GM10847 (cell line): ENCODE measurements around the gene ULK1.

ENCODE experiments used
- POLR2A ChIP-seq: IDR thresholded peaks from 2 replicates; pipeline ENCODE4 v1.6.1; 2011; ENCODE audit not compliant: insufficient read length; ENCODE audit errors: extremely low read depth

The ULK1 gene

DNA sequence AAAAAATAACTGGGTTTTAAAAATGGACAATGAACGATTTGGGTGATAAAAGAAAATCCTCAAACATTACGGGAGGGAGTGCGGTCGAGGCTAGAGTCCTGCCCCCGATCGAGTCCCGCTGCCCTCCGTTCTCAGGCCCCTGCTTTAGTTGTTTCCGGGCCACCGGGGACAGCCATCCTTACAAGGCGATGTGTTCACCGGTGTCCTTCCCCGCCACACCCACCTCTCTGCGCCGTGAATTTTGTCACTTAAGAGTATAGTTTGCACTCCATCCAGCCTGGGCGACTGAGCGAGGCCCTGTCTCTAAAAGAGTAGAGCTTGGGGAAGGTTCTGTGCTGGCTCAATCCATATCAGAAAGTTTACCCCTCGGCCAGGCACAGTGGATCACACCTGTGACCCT lies 2.9 kb downstream of the ULK1 start:
- TF ChIP-seq POLR2A = no peak

DNA sequence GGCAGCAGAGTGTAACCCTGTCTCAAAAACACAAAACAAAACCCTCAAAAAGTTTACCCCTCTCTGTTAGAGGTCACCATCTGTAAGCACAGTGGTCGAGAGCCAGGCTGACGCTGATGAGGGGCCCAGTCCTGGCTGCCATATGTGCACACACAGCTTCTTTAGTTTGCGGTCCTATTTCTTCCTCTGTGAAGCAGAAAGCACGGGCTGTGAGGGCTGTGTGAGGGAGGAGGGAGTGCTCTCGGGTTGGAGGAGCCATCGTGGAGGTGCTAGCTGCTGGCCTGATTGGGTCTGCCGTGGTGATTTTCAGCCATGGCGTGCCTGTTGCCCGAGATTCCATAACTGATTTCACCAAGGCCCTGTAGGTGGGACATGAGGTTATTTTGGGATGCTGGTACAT lies 3.5 kb downstream of the ULK1 start:
- TF ChIP-seq POLR2A = no peak

GRCh38 chr12:131900397-131900796 lies 6.0 kb downstream of the ULK1 start:
- no peak for TF ChIP-seq POLR2A

- TF ChIP-seq POLR2A = no peak
Observed at GRCh38 chr12:131901431-131902331, 7.3 kb downstream of the ULK1 start.

DNA sequence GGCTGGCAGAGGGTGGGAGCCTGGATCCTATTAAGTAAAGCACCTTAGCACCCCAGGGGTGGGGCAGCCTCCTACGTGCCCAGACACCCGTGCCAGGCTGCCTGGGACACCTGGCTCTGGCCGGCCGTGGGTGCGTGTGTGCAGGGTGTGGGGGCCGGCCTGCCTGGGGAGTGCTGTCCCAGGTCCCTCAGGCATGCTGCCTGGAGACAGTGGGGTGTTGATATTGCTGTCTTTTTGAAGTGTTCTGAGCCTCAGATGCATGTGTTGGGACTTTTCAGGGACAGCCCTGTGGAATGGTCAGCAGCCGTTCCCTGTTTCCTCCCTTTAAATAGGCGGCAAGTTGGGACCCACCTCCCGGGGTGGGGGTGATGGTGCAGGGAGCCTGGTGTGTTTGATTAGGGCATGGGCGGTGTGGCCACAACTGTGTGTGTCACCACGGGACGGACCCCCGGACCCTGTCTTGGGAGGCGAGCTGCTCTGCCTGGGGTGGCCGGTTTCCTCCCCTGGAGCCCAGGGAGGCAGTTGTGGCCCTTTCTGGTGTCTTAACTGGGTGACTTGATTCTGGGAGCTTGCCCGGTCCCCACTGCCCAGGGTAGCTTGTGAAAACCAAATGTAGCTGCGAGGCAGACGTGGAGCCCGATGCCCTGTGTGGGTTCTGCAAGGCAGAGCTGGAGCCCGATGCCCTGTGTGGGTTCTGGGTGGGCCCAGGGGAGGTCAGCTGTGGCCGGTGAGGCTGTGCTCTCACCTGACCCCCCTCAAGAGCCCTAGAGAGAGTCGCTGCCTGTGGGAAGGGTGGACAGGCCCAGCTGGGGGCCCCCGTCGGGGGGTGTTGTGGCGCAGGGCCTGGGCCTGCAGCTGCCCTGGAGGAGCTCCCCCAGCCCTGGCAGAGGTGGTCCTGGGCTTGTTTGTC lies 8.2 kb downstream of the ULK1 start:
- TF ChIP-seq POLR2A = no peak

DNA sequence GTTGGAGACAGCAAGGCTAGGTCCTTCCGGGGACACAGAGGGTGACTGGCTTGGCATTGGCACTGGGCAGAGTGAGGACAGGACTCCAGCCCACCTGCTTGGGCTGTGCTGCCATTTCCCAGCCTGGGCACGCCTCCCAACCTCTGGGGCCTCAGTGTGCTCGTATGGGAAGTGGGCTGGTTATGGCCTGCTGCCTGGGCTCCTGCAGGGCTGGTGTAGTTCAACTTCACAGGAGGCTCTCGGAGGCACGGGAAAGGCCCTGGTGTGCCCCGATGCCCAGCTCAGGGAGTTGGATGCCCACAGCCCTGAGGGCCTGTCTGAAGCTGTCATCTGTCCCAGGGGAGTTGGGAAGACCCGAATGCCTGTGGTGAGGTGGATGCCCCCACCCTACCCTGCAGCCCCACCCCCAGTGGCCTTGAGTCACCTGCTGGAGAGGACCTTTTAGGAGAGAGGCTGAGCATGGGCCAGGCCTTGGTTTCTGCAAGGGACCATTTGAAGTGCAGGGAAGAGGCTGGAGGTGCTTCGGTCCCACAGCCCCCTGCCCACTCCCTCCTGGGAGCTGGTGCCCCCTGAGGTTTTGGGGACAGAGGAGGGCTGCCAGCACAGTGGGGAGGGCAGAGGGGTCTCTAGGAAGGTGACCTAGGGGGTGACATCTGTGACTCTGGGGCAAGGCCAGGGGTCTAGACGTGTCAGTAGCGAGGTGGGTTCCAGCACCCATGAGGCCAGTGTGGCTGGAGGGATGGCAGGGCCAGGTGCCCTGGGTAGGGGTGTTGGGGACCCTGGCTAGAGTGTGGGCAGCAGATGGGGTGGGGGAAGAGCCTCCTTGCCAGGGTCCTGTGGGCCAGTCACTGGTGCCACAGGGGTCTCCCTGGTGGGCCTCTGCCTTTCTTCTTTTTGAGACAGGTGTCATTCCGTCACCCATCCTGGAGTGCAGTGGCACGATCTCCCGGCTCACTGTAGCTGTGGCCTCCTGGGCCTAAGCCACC lies 9.1 kb downstream of the ULK1 start:
- no peak for TF ChIP-seq POLR2A

DNA sequence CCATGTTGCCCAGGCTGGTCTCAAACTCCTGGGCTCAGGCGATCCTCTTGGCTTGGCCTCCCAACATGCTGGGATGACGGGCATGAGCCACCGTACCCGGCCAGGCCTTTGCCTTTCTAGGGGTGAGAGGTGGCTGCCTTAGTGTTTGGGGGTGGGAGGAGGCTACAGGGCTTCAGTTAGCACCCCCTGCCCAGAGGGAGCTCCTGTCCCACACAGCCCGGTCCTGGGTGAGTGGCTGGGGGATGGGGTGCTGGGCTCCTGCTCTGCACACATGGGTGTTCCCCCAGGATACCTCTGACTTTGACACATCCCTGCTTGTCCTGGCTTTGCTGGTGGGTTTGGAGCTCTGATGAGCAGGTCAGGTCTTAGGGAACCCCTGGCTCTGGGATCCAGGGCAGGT lies 9.9 kb downstream of the ULK1 start:
- TF ChIP-seq POLR2A = no peak

DNA sequence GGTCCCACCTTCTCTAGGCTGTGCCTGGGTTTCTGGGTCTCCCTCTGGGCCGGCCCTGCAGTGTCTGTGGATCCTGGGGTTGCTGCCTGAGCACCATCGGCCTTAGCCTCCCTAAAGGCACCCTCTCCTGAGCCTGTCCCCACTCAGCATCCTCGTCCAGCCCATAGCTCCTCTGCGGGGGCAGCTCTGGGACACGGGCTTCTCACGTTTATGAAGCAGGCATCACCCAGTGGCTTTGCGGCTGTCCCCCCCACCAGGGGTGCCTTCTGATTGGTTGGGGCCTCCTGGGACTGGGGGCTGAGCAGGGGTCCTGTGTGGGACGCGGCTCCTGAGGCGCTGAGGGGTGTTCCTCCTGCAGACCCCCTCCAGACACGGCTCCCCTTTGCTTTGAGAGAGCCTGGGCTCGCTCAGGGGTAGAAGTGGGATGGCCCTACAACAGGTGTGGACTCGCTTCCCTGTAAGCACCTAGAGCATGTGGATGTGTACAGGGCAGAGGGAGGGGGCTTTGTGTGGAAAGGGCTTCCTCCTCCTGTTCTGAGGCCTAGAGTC lies 10.7 kb downstream of the ULK1 start:
- no peak for TF ChIP-seq POLR2A

DNA sequence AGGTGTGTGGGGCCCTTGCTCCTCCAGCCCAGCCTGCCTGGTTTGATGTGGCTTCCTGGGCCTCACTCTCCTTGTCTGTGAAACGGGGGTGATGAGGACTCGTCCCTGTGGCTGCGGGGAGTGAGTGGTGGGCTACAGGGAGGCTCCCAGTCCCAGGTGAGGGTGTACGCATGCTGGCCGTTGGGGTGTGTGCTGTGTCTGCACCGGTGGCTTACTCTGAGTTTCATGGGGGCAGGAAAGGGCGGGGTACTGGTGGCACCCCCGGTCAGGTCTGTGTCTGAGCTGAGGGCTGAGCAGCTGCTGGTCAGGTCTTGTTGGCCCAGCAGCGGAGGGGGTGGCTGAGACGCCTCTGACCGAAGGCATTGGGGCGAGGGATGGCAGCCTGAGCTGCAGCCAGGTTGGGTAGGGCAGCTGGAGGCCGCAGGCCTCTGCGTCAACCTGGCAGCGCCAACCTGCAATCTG lies 11.2 kb downstream of the ULK1 start:
- no peak for TF ChIP-seq POLR2A

DNA sequence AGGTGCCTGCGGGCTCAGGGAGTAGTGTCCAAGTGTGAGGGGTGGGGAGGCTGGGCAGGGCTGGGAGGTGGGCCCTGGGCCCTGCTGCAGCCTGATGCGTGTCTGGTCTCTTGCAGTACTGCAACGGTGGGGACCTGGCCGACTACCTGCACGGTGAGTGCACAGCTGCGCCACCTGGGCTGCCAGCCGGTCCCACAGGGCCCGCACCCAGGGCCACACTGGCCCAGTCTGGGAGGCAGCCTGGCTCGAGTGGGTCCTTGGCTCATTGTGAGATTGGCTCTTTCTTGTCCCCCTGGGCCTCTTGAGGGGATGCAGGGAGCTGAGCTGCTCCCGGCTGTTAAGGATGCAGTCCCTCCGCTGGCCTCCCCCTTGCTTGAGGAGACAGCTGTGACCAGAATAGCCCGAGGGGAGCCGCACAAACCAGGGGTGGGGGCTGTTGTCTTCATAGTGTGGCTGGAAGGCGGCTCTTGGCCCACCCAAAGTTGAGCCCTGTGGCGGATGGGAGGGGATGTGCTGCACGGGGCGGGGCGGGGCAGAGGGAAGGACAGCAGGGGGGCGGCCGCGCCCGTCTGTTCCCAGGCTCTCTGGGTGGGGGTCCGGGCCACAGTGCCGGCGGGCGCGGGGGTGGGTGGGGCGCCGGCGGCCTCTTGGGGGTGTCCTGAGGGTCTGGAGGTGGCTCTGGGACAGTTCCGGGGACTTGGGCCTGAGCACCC lies 13.1 kb downstream of the ULK1 start:
- no peak for TF ChIP-seq POLR2A

GRCh38 chr12:131908092-131909080 lies 14.0 kb downstream of the ULK1 start:
- TF ChIP-seq POLR2A = no peak

GRCh38 chr12:131909081-131909751 lies 14.8 kb downstream of the ULK1 start:
- no peak for TF ChIP-seq POLR2A
